ENCODE measurements around the gene HEMGN.

The HEMGN gene

GRCh38 chr9:97892421-97892820 is 45.6 kb downstream of the HEMGN start:
- DNase-seq = no peak

- DNase-seq = no peak
Observed at GRCh38 chr9:97891736-97892135, 46.2 kb downstream of the HEMGN start.

DNA sequence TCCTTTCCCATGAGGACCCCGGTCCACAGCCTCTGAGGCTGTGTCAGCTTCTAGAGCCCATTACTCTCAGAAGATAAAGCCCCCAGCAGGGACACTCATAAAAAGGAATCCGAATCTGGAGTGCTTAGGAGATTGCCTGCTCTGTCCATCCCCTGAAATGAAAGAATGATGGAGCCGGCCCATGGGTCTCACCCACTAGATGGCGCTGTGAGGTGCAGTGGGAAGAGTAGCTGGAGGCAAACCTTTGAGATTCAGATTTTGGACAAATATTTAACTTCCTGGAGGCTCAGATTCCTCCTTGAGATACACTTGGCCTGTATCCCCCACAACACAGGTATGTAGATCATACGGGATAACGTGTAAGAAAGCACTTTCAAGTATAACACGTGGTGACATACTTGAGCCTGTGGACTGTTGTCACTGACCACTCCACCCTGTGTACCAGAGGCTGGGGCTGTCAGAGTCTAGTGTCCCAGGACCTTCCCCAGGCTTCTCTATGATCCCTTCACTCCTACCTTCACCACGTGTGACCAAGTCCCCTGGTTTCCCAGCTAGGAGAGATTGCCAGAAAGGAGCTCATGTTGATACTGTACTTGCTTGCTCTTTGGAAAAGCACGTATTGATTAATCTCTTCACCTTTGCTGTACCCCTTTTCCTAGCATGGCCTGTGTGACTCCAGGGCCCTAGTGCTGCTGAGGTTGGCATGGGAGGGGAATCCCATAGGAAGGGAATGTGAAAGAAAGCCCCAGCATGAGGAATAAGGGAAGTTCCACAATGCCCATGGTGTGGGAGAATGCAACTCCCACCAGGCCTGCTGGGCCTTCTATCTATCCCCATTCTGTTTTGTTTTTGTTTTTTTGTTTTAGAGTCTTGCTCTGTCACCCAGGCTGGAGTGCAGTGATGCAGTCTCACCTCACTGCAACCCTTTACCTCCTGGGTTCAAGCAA is 47.8 kb downstream of the HEMGN start:
- DNase-seq = peak; percentile 14 to 59 (median 36)

DNA sequence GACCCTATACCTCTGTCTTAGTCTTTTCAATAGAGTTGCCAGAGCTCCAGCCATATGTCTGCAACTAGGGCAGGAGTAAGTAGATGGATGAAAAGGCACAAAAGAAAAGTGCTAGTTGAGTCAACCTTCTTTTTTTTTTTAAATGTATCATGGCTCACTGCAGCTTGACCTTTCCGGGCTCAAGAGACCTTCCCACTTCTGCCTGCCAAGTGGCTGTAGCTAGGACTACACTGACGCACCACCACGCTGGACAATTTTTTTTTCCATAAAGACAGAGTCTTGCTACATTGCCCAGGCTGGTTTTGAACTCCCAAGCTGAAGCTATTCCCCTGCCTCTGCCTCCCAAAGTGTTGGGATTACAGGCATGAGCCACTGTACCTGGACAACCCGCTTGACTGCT is 57.6 kb downstream of the HEMGN start:
- no peak for DNase-seq
